ENCODE data around the gene TPO.
"Not testable (repeated sequence)": the region's sequence is repeated elsewhere in the genome, so short reads cannot be mapped to it uniquely, and the experiment has no call there.

The TPO gene

GRCh38 chr2:1405967-1406366, 7.3 kb upstream of the TPO start:
- no peak for DNase-seq

- no peak for DNase-seq
These were observed 6.8 kb upstream of the TPO start for GRCh38 chr2:1406434-1406833.

DNA sequence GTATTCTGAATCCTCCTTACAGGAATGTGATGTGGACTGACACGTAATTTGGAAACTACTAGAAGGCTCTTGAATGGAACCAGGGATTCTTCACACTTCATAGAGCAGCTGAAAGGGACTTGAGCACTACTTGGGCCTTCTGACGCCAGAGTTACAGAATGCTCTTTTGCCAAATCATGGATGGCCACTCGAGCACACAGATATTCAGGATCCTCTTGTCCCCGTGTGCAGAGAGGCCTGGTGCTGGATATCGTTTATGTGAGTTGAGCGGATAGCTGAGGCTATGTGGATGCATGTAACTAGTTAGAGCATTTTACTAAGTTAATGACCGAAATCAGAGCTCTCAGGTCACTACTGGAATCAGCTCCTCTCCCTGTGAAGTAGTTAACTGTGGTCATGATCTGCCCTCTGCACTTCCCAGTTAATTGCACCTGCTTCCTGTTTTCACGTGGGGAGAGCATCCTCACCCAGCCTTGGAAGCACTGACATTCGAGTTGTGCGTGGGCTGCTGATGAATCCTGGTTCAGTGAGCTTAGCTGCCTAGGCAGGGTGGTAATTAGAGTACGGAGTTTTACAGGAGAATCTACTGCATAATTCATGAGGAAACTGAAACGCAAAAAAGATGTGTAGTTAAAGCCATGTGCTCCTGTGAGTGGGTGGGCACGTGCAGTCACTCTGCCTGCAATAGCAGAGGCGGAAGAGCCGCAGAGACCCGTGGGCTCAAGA, 5.2 kb upstream of the TPO start:
- DNase-seq: no peak

GRCh38 chr2:1414121-1414520, 858 bp downstream of the TPO start:
- DNase-seq: no peak

GRCh38 chr2:1414901-1415300, 1.6 kb downstream of the TPO start:
- not testable (repeated sequence) for DNase-seq

DNA sequence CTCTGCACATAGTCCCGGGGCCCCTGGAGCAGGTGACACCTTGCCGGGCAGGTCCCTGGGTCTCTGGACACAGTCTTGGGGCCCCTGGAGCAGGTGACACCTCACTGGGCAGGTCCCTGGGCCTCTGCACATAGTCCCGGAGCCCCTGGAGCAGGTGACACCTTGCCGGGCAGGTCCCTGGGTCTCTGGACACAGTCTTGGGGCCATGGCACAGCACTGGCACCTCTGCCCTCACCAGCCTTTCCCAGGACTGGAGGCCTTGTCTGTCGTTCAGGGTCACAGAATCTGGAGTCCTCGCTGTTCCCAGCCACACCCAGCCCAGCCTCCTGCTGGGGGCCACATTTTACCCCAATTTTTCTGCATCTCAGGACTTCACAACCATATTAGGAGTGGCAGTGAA, 2.2 kb downstream of the TPO start:
- DNase-seq: no peak

DNA sequence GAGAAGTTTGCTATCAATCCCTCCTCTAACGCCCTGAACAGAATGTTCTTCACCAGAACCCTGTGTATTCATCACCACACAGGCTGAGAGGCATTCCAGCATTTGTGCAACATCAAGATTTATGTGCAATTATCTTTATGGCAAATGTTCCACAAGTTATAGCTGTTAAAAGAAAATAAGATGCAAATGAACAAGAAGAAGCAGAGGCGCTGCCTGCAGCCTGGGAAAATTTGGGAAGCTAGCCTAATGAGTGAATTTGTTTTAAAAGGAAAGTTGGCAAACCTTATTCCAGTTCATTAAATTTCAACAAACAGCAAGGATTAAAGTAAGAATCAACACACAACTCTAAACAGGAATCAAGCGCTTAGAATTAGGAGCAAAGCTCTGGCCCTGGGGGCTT, 5.3 kb downstream of the TPO start:
- DNase-seq: no peak

DNA sequence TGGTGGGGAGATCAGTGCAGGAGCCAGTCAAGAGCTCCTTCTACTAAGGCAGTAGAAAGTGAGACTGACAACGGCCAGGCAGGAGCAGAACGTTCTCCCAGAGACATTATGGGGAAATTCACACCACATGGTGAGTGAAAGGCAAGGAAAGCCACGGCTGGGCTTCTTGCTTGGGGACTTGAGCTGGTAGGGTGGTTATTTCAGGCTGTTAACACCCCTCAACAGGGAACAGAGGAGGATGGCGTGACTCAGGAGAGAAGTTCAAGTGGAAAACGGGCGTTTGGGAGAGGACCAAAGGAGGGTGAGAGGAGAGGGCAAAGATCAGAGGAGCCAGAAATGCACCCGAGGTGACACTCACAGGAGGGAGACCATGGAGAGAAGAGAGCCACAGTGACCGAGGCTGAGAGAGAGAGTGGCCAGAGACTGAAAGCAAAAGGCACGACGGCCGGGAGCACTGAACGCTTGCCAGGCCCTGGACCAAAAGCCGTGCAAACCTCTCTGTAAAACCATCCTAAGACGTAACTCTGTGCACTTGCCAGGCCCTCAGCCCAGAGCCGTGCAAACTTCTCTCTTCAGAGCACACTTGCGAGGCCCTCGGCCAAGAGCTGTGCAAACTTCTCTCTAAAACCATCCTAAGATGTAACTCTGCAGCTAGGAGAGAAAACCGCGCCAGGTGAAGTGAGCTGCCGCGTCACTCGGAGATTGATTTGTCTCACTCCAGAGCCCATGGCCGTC, 7.7 kb downstream of the TPO start:
- DNase-seq: no peak

GRCh38 chr2:1421731-1422130, 8.5 kb downstream of the TPO start:
- DNase-seq: no peak

DNA sequence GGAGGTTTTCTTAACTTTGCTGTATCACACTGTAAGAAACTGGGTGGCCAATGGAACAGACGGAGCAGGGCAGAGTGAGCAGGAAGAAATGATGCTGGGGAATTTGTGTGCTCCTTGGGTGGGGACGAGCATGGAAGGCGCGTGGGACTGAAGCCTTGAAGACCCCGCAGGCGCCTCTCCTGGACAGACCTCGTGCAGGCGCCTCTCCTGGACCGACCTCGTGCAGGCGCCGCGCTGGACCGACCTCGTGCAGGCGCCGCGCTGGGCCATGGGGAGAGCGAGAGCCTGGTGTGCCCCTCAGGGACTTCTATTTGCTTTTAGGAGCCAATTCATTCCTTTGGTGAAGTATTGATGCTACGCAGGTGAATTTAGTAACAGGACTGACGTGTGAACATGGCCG, 8.9 kb downstream of the TPO start:
- no peak for DNase-seq

GRCh38 chr2:1422716-1423285, 9.5 kb downstream of the TPO start:
- DNase-seq: no peak

- DNase-seq: no peak
These were observed 13.8 kb downstream of the TPO start for GRCh38 chr2:1427086-1427485.

DNA sequence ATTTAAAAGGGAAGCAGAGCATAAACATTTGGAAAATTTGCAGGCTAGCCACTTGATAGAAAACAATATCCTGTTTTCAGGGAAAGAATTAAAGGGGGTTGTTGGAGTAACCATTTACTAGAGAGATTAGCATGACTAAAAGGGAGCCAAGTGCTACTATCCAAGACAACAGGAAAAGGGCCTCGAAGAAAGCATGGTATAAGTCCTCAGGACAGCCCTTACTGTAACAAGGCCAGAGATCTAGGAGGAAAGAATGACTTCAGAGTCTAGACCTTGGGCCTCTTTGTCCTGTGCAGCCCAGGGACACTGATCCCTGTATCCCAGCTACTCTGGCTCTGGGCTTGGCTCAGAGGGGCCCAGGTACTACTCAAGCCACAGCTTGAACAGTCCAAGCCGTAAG, 16.6 kb downstream of the TPO start:
- DNase-seq: no peak

- no peak for DNase-seq
These were observed 17.2 kb downstream of the TPO start for GRCh38 chr2:1430491-1430890.

- DNase-seq: no peak
These were observed 18.7 kb downstream of the TPO start for GRCh38 chr2:1431886-1432400.

DNA sequence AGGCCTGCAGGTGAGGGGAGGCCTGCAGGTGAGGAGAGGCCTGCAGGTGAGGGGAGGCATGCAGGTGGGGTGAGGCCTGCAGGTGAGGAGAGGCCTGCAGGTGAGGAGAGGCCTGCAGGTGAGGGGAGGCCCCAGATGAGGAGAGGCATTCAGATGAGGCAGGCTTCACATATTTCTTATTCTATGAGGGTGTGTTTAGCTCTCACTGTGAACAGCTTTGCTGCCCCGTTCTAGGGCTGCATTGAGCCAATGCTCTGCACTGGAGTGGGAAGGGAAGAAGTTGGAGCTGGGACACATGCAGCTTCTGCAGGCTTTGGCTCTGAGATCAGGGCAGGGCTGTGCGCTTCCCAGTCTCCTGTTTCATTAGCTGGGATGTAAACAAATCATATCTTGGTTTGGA, 19.5 kb downstream of the TPO start:
- DNase-seq: no peak

- DNase-seq: no peak
These were observed 23.1 kb downstream of the TPO start for GRCh38 chr2:1436369-1436768.

GRCh38 chr2:1437101-1437500, 23.8 kb downstream of the TPO start:
- DNase-seq: no peak

GRCh38 chr2:1437537-1437936, 24.3 kb downstream of the TPO start:
- DNase-seq: no peak

DNA sequence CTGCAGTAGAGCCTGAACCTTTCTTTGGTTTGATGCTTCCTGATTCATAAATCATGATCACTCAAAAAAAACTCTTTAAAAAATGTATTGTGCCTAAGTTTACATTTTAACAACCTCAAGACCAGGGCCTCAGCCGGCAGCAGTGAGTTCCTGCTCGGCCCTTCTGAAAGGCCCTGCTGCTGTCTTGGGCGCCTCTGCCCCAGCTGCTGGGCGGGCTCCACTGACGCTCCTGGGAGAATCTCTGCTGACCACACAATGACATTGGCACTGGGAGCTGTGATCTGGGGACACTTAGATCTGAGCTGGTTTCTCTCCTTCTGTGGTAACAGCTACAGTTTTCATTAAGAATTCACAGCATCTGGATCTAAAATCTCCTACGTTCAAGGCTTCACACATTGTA, 25.7 kb downstream of the TPO start:
- no peak for DNase-seq

- DNase-seq: no peak
These were observed 27.3 kb downstream of the TPO start for GRCh38 chr2:1440581-1440980.

GRCh38 chr2:1446301-1446700, 33.0 kb downstream of the TPO start:
- DNase-seq: no peak

DNA sequence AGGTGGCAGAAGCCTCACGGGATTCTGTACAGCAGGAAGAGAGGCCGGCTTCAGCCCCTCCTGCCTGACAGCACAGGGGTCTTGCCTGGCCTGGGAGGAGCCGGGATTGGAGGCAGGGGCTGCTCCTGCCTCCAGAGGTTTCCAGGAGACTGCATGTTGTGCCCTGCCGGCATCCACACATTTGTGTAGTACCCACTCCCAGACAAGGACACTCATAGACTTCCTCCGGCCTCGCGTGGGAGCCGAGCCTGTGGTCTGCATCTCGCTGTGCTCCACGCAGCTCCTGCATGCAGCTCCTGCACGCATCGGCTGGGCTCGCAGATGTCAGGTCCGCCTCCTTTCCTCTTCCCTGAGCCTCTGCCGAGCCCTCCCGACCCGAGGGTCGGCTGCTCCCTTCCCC, 34.7 kb downstream of the TPO start:
- DNase-seq: no peak

- no peak for DNase-seq
These were observed 37.7 kb downstream of the TPO start for GRCh38 chr2:1450915-1451314.
